ENCODE measurements around the gene INAFM1.
A peak's percentile ranks its signal among the peaks of the same experiment; 100 is the strongest.
"Not testable (repeated sequence)": the region's sequence is repeated elsewhere in the genome, so short reads cannot be mapped to it uniquely, and the experiment has no call there.

The INAFM1 gene

GRCh38 chr19:47258434-47258833 is 16.3 kb upstream of the INAFM1 start:
- peak overlapping the region; percentile 74 to 75 for H3K4me3 ChIP-seq (ENCODE audit: low read length in 2 of 2)
- peaks cover 27% of the 10 kb centered on the region for H3K4me1 ChIP-seq (ENCODE audit: control insufficient read depth, insufficient read depth, low read length)
- H3K9me3 ChIP-seq (ENCODE audit: control insufficient read depth in 2 of 2, low read length in 2 of 2) = no peaks in the 10 kb centered on the region
- H3K9ac ChIP-seq (ENCODE audit: low read length in 2 of 2) = peak overlapping the region; percentile 80 to 82
- peak overlapping the region; percentile 93 for H3K27ac ChIP-seq (ENCODE audit: low read length)
- H3K27me3 ChIP-seq (ENCODE audit: control insufficient read depth in 1 of 2, insufficient read depth in 2 of 2, low read length in 2 of 2) = no peaks in the 10 kb centered on the region
- peaks cover 30 to 31% of the 10 kb centered on the region in 2 donors for H3K36me3 ChIP-seq (ENCODE audit: control insufficient read depth in 2 of 2, insufficient read depth in 2 of 2, low read length in 2 of 2)

GRCh38 chr19:47258895-47259555 is 15.7 kb upstream of the INAFM1 start:
- Histone ChIP-seq H3K9ac (ENCODE audit: low read length in 2 of 2) (peak overlapping the region in 1 of 2 donors; percentile 80), H3K4me1 (ENCODE audit: control insufficient read depth, insufficient read depth, low read length) (peaks cover 27% of the 10 kb centered on the region), H3K27me3 (ENCODE audit: control insufficient read depth in 1 of 2, insufficient read depth in 2 of 2, low read length in 2 of 2) (no peaks in the 10 kb centered on the region), H3K36me3 (ENCODE audit: control insufficient read depth in 2 of 2, insufficient read depth in 2 of 2, low read length in 2 of 2) (peaks cover 30 to 31% of the 10 kb centered on the region in 2 donors), H3K4me3 (ENCODE audit: low read length in 2 of 2) (no peak overlapping the region), H3K9me3 (ENCODE audit: control insufficient read depth in 2 of 2, low read length in 2 of 2) (no peaks in the 10 kb centered on the region), H3K27ac (ENCODE audit: low read length) (peak overlapping the region; percentile 37)

- H3K9ac ChIP-seq (ENCODE audit: low read length in 2 of 2) = no peak overlapping the region
- peaks cover 38 to 43% of the 10 kb centered on the region in 2 donors for H3K36me3 ChIP-seq (ENCODE audit: control insufficient read depth in 2 of 2, insufficient read depth in 2 of 2, low read length in 2 of 2)
- H3K27ac ChIP-seq (ENCODE audit: low read length) = peak overlapping the region; percentile 37
- H3K4me3 ChIP-seq (ENCODE audit: low read length in 2 of 2) = no peak overlapping the region
- H3K27me3 ChIP-seq (ENCODE audit: control insufficient read depth in 1 of 2, insufficient read depth in 2 of 2, low read length in 2 of 2) = no peaks in the 10 kb centered on the region
- H3K9me3 ChIP-seq (ENCODE audit: control insufficient read depth in 2 of 2, low read length in 2 of 2) = no peaks in the 10 kb centered on the region
- peaks cover 27% of the 10 kb centered on the region for H3K4me1 ChIP-seq (ENCODE audit: control insufficient read depth, insufficient read depth, low read length)
These were observed 14.2 kb upstream of the INAFM1 start for GRCh38 chr19:47260476-47260875.

GRCh38 chr19:47261946-47262793 is 12.5 kb upstream of the INAFM1 start:
- not testable (repeated sequence) for H3K4me3 ChIP-seq (ENCODE audit: low read length in 2 of 2); H3K9me3 ChIP-seq (ENCODE audit: control insufficient read depth in 2 of 2, low read length in 2 of 2); H3K27ac ChIP-seq (ENCODE audit: low read length); H3K9ac ChIP-seq (ENCODE audit: low read length in 2 of 2); H3K27me3 ChIP-seq (ENCODE audit: control insufficient read depth in 1 of 2, insufficient read depth in 2 of 2, low read length in 2 of 2)
- Histone ChIP-seq H3K4me1 (ENCODE audit: control insufficient read depth, insufficient read depth, low read length) (peaks cover 22% of the 10 kb centered on the region), H3K36me3 (ENCODE audit: control insufficient read depth in 2 of 2, insufficient read depth in 2 of 2, low read length in 2 of 2) (peaks cover 45 to 51% of the 10 kb centered on the region in 2 donors)

GRCh38 chr19:47264629-47265028 is 10.1 kb upstream of the INAFM1 start:
- H3K4me1 ChIP-seq (ENCODE audit: control insufficient read depth, insufficient read depth, low read length) = peaks cover 2% of the 10 kb centered on the region
- no peaks in the 10 kb centered on the region for H3K9me3 ChIP-seq (ENCODE audit: control insufficient read depth in 2 of 2, low read length in 2 of 2)
- H3K36me3 ChIP-seq (ENCODE audit: control insufficient read depth in 2 of 2, insufficient read depth in 2 of 2, low read length in 2 of 2) = peaks cover 43 to 45% of the 10 kb centered on the region in 2 donors
- no peaks in the 10 kb centered on the region for H3K27me3 ChIP-seq (ENCODE audit: control insufficient read depth in 1 of 2, insufficient read depth in 2 of 2, low read length in 2 of 2)
- no peak overlapping the region for H3K27ac ChIP-seq (ENCODE audit: low read length)
- no peak overlapping the region for H3K9ac ChIP-seq (ENCODE audit: low read length in 2 of 2)
- H3K4me3 ChIP-seq (ENCODE audit: low read length in 2 of 2) = no peak overlapping the region

GRCh38 chr19:47266401-47266941 is 8.2 kb upstream of the INAFM1 start:
- H3K27ac ChIP-seq (ENCODE audit: low read length) = no peak overlapping the region
- H3K4me3 ChIP-seq (ENCODE audit: low read length in 2 of 2) = no peak overlapping the region
- no peaks in the 10 kb centered on the region for H3K27me3 ChIP-seq (ENCODE audit: control insufficient read depth in 1 of 2, insufficient read depth in 2 of 2, low read length in 2 of 2)
- no peaks in the 10 kb centered on the region for H3K4me1 ChIP-seq (ENCODE audit: control insufficient read depth, insufficient read depth, low read length)
- H3K9ac ChIP-seq (ENCODE audit: low read length in 2 of 2) = no peak overlapping the region
- peaks cover 39 to 41% of the 10 kb centered on the region in 2 donors for H3K36me3 ChIP-seq (ENCODE audit: control insufficient read depth in 2 of 2, insufficient read depth in 2 of 2, low read length in 2 of 2)
- H3K9me3 ChIP-seq (ENCODE audit: control insufficient read depth in 2 of 2, low read length in 2 of 2) = no peaks in the 10 kb centered on the region

- Histone ChIP-seq H3K9ac (ENCODE audit: low read length in 2 of 2) (no peak overlapping the region), H3K4me1 (ENCODE audit: control insufficient read depth, insufficient read depth, low read length) (peaks cover under 1% of the 10 kb centered on the region), H3K4me3 (ENCODE audit: low read length in 2 of 2) (no peak overlapping the region), H3K9me3 (ENCODE audit: control insufficient read depth in 2 of 2, low read length in 2 of 2) (no peaks in the 10 kb centered on the region), H3K27ac (ENCODE audit: low read length) (no peak overlapping the region), H3K27me3 (ENCODE audit: control insufficient read depth in 1 of 2, insufficient read depth in 2 of 2, low read length in 2 of 2) (no peaks in the 10 kb centered on the region), H3K36me3 (ENCODE audit: control insufficient read depth in 2 of 2, insufficient read depth in 2 of 2, low read length in 2 of 2) (peaks cover 41 to 42% of the 10 kb centered on the region in 2 donors)
These were observed 7.3 kb upstream of the INAFM1 start for GRCh38 chr19:47267350-47267759.

GRCh38 chr19:47268028-47268427 is 6.7 kb upstream of the INAFM1 start:
- Histone ChIP-seq H3K36me3 (ENCODE audit: control insufficient read depth in 2 of 2, insufficient read depth in 2 of 2, low read length in 2 of 2) (peaks cover 39 to 42% of the 10 kb centered on the region in 2 donors), H3K27ac (ENCODE audit: low read length) (no peak overlapping the region)

GRCh38 chr19:47269596-47269995 is 5.1 kb upstream of the INAFM1 start:
- no peak overlapping the region for H3K27ac ChIP-seq (ENCODE audit: low read length)
- H3K27me3 ChIP-seq (ENCODE audit: control insufficient read depth in 1 of 2, insufficient read depth in 2 of 2, low read length in 2 of 2) = no peaks in the 10 kb centered on the region
- peaks cover 17% of the 10 kb centered on the region for H3K4me1 ChIP-seq (ENCODE audit: control insufficient read depth, insufficient read depth, low read length)
- H3K9ac ChIP-seq (ENCODE audit: low read length in 2 of 2) = no peak overlapping the region
- no peaks in the 10 kb centered on the region for H3K9me3 ChIP-seq (ENCODE audit: control insufficient read depth in 2 of 2, low read length in 2 of 2)
- no peak overlapping the region for H3K4me3 ChIP-seq (ENCODE audit: low read length in 2 of 2)
- peaks cover 32 to 38% of the 10 kb centered on the region in 2 donors for H3K36me3 ChIP-seq (ENCODE audit: control insufficient read depth in 2 of 2, insufficient read depth in 2 of 2, low read length in 2 of 2)

More at GRCh38 chr19:47268028-47268427, 6.7 kb upstream of the INAFM1 start:
- H3K4me1 ChIP-seq (ENCODE audit: control insufficient read depth, insufficient read depth, low read length) = peaks cover 8% of the 10 kb centered on the region
- H3K4me3 ChIP-seq (ENCODE audit: low read length in 2 of 2) = no peak overlapping the region
- no peaks in the 10 kb centered on the region for H3K27me3 ChIP-seq (ENCODE audit: control insufficient read depth in 1 of 2, insufficient read depth in 2 of 2, low read length in 2 of 2)
- no peak overlapping the region for H3K9ac ChIP-seq (ENCODE audit: low read length in 2 of 2)
- no peaks in the 10 kb centered on the region for H3K9me3 ChIP-seq (ENCODE audit: control insufficient read depth in 2 of 2, low read length in 2 of 2)

GRCh38 chr19:47270408-47270807 is 4.3 kb upstream of the INAFM1 start:
- no peaks in the 10 kb centered on the region for H3K27me3 ChIP-seq (ENCODE audit: control insufficient read depth in 1 of 2, insufficient read depth in 2 of 2, low read length in 2 of 2)
- H3K27ac ChIP-seq (ENCODE audit: low read length) = no peak overlapping the region
- no peak overlapping the region for H3K9ac ChIP-seq (ENCODE audit: low read length in 2 of 2)
- peaks cover 29 to 31% of the 10 kb centered on the region in 2 donors for H3K36me3 ChIP-seq (ENCODE audit: control insufficient read depth in 2 of 2, insufficient read depth in 2 of 2, low read length in 2 of 2)
- H3K4me3 ChIP-seq (ENCODE audit: low read length in 2 of 2) = no peak overlapping the region
- no peaks in the 10 kb centered on the region for H3K9me3 ChIP-seq (ENCODE audit: control insufficient read depth in 2 of 2, low read length in 2 of 2)
- peaks cover 24% of the 10 kb centered on the region for H3K4me1 ChIP-seq (ENCODE audit: control insufficient read depth, insufficient read depth, low read length)
